Activated CD4-positive, alpha-beta T cell treated with anti-CD3 and anti-CD28 coated beads, Interleukin-2, amount 50 U/mL, for 4 hours (primary cell): ENCODE results near the gene PPP6C.
"Not testable (repeated sequence)": the region's sequence is repeated elsewhere in the genome, so short reads cannot be mapped to it uniquely, and the experiment has no call there.

Experiments
- DNase-seq, 2 experiments: peaks; one replicate each; pipeline ENCODE4 v3.0.0-alpha.2; 2020

PPP6C gene

GRCh38 chr9:125180876-125181275, 8.7 kb downstream of the PPP6C start:
- no peak for DNase-seq

GRCh38 chr9:125179776-125180175, 9.8 kb downstream of the PPP6C start:
- DNase-seq, result not testable (repeated sequence)

- no peak for DNase-seq
Observed at GRCh38 chr9:125177888-125178287, 11.7 kb downstream of the PPP6C start.

DNA sequence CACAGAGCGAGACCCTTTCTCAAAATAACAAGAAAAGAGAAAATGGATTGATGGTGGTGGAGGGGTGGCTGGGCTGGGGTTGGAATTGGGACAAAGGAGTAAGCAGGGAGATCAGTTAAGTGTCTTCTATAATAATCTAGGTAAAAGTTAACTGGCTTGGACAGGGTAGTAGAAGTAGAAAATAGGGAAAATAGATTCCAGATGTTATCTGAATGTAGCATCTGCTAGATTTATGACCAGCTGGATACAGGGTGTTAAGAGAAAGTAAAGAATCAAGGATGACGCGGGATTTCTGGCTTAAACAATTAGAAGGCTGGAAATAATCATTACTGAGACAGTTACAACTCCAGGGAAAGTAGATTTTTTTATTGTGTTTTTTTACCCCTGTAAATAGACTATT, 13.0 kb downstream of the PPP6C start:
- DNase-seq, result no peak

- no peak for DNase-seq
Observed at GRCh38 chr9:125172031-125172755, 17.4 kb downstream of the PPP6C start.

DNA sequence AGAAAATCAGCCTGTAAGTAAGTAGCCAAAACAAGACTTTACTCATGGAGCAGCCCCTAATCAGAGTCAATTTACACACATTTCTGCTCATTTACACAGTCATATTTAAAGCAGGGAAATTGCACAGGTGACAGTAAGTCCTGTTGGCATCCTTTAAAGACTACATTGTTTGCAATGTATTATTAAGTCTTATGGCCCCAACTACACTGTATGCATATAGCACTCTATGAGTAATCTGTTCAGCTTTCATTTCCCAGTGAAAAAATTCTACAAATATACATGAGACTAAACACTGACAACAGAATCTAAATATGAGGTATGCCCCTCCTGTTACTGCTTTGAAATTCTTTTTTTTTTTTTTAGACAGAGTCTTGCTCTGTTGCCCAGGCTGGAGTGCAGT, 19.7 kb downstream of the PPP6C start:
- no peak for DNase-seq

GRCh38 chr9:125166762-125167161, 22.8 kb downstream of the PPP6C start:
- no peak for DNase-seq

DNA sequence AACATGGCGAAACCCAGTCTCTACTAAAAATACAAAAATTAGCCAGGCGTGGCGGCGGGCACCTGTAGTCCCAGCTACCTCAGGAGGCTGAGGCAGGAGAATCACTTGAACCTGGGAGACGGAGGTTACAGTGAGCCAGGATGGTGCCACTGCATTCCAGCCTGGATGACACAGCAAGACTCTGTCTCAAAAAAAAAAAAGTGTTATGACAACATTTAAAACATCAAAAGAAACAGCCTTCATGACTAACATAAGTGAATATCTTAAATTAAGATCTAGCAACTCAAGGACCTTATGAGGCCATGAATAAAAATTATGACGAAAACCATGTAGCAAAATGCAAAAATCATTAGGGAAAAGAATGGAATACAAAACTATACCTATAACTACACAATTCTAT, 26.7 kb downstream of the PPP6C start:
- DNase-seq, result not testable (repeated sequence)

DNA sequence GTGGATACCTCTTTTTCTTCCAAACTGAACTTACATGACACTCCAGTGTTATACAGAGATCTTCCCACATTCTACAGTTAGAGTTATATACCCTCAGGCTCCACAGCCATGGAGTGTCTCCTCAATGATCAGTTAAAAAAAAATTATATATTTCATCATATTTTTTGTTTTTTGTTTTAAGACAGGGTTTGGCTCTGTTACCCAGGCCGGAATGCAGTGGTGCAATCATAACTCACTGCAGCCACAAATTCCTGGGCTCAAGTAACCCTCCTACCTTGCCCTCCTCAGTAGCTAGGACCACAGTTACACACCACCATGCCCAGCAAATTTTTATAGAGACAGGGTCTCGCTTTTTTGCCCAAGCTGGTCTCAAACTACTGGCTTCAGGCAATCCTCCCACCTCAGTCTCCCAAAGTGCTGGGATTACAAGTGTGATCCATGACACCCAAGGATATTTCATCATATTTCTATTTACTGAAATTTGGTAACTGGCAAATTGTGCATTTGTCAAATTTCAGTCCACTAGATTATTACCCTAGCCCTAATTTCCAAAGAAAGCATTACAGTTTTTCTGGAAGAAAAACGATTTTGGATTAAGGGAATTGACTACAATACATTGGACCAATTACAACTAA, 28.2 kb downstream of the PPP6C start:
- DNase-seq, result no peak

GRCh38 chr9:125160750-125161149, 28.9 kb downstream of the PPP6C start:
- DNase-seq, result no peak

DNA sequence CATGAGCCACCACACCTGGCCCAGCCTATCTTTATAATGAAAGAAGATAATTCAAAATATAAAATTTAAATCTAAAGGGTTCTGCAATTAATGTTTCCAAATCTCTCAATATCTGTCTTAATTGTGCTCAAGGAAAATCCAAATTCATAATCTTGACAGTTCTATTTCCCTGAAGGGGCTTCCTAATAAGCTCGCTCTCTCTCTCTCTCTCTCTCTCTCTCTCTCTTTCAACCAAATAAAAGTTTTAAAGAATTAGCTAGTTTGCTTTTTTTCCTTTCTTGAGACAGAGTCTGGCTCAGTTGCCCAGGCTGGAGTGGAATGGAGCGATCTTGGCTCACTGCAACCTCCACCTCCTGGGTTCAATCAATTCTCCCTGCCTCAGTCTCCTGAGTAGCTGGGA, 33.1 kb downstream of the PPP6C start:
- DNase-seq, result no peak

- no peak for DNase-seq
Observed at GRCh38 chr9:125153712-125154367, 35.8 kb downstream of the PPP6C start.

- no peak for DNase-seq
Observed at GRCh38 chr9:125151730-125152129, 37.9 kb downstream of the PPP6C start.

- DNase-seq, result no peak
Observed at GRCh38 chr9:125150349-125151245, 39.0 kb downstream of the PPP6C start.

DNA sequence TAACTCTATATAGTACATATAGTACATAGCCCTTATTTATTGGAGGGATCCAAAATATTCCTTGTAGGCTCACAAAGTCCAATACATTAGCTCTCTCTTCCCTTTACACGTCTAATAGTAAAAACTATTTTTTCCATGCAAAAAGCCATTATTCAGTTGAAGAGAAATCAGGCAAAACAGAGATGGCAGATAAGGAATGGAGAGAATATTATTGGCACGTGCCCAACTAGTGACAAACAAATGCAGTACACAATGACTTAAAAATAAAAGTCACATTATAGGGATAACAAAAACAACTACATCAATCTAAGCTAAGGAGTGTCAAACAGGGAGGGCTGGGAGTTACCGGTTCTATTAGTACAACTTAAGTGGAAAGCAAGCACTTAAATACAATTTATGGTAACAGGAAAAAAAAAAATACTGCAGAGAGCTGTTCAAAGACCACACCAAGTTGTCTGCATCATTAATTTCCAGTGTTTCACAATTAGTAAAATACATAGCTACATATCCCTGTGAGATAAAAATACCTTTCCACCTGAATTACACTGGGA, 42.1 kb downstream of the PPP6C start:
- DNase-seq, result no peak

DNA sequence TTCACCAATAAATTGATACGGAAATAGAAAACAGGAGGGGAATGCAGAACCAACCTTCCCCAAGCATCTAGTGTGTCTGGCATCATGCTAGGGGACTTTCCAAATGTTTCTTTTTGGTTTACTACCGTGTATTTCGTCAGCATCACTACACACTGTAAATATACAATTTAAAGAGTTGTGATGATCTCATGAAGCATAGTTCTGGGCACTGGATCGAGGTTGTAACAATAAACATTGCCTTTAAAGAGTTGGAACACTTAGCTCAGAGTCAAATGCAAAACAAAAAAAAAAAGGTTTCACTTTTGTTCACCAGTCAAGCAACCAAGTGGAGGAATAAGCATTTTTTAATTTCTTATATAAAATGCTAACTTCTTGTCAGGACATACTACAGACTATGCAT, 43.4 kb downstream of the PPP6C start:
- DNase-seq, result no peak

DNA sequence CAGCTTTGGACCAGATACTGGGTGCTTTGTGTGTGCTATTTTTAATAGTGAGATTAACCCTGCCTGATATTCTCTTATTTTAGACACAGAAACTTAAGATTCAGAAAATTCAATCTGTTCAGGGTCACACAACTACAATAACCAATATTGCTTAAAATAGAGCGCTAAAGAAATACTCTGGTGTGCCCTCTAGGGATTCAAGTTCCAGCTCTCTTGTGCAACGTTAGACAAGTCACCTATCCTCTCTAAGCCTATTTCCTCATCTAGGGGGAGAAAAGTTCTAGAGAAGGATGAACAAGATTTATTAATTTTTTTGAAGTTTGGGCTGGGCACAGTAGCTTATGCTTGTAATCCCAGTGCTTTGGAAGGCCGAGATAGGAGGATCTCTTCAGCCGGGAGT, 44.2 kb downstream of the PPP6C start:
- DNase-seq, result no peak

- DNase-seq, result peak; percentile 98 to 99
Observed at GRCh38 chr9:125143377-125144090, 46.1 kb downstream of the PPP6C start, which contains the start of gene SCAI. SCAI (minus strand) TSS chr9:125143528; CDS start chr9:125143437, 91 bp downstream.

GRCh38 chr9:125142560-125143376, 46.8 kb downstream of the PPP6C start:
- peak in 1 of 2 experiments; percentile 4 for DNase-seq

- DNase-seq, result no peak
Observed at GRCh38 chr9:125141751-125142150, 47.9 kb downstream of the PPP6C start.

- DNase-seq, result no peak
Observed at GRCh38 chr9:125141251-125141650, 48.4 kb downstream of the PPP6C start.
